ENCODE measurements around the gene RAB23. TPM values are rescaled to one million over a fixed set of nuclear protein-coding genes. Genes with fewer than 3 reads are reported as not detected.

The RAB23 gene
- total and polyA plus RNA-seq, 9 of the 15 experiments (the other 6 are each of a cell fraction or from before 2014, with no cell fraction given) = 3.4 to 18.0 (median 9.4) TPM

GRCh38 chr6:57256541-57256940 is 34.4 kb upstream of the RAB23 start (continued):
- TF ChIP-seq ZBTB26 (CRISPR knock-in tag; IDR thresholded peaks at IDR 0.05) (peak; percentile 83; the same call in 1 of the 2 replicates), HINFP (tag; conservative IDR thresholded peaks at IDR 0.05; ENCODE audit: low read depth) (no peak), THRB (CRISPR knock-in tag; conservative IDR thresholded peaks at IDR 0.05) (0 out of 2 replicates have a peak, but pooled peaks have one; percentile 38), TSC22D4 (tag; IDR thresholded peaks at IDR 0.05) (no peak), MAZ (CRISPR knock-in tag; conservative IDR thresholded peaks at IDR 0.05 in 1 of 2, IDR thresholded peaks at IDR 0.05 in 1 of 2) (no peak), POU5F1 (IDR thresholded peaks at IDR 0.05; ENCODE audit: borderline replicate concordance, low read depth, low read length, partially characterized antibody) (no peak), IRF1 (CRISPR knock-in tag; IDR thresholded peaks at IDR 0.05; ENCODE audit: borderline replicate concordance) (no peak), COPS2 (conservative IDR thresholded peaks at IDR 0.05) (no peak), ZBTB12 (CRISPR knock-in tag; IDR thresholded peaks at IDR 0.05) (no peak), E2F6 (IDR thresholded peaks at IDR 0.05; ENCODE audit: borderline replicate concordance in 1 of 2, extremely low read depth in 1 of 2, insufficient read depth in 1 of 2, insufficient read length in 1 of 2, low read depth in 1 of 2, low read length in 1 of 2, poor library complexity in 1 of 2, severe bottlenecking in 1 of 2) (no peak), KAT7 (CRISPR knock-in tag; IDR thresholded peaks at IDR 0.05; ENCODE audit: borderline replicate concordance) (no peak), FOXJ2 (tag; IDR thresholded peaks at IDR 0.05) (peak; percentile 97), CHD4 (IDR thresholded peaks at IDR 0.05; ENCODE audit: insufficient read depth, insufficient replicate concordance, low read depth, low read length, poor library complexity, severe bottlenecking) (no peak)

All from K562 (cell line).